Measurements from ENCODE around the gene EREG.

DNA sequence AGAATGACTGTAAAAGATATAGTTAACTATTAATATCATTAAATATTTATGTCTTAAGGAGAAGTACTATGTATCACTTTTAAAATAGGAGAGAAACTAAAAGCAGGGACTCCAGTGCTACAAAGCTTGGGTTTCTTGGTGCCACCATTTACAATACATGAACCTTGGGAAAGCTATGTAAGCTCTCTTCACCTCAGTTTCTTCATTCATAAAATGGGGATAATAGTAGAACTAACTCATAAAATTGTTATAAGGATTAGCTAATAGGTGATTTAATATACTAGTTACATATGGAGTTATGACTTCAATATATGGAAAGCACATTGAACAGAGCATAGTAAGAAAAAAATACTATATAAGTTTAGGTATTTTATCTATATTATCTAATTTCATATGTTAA is 33.0 kb upstream of the EREG start:
- TF ChIP-seq, protein P1, sequence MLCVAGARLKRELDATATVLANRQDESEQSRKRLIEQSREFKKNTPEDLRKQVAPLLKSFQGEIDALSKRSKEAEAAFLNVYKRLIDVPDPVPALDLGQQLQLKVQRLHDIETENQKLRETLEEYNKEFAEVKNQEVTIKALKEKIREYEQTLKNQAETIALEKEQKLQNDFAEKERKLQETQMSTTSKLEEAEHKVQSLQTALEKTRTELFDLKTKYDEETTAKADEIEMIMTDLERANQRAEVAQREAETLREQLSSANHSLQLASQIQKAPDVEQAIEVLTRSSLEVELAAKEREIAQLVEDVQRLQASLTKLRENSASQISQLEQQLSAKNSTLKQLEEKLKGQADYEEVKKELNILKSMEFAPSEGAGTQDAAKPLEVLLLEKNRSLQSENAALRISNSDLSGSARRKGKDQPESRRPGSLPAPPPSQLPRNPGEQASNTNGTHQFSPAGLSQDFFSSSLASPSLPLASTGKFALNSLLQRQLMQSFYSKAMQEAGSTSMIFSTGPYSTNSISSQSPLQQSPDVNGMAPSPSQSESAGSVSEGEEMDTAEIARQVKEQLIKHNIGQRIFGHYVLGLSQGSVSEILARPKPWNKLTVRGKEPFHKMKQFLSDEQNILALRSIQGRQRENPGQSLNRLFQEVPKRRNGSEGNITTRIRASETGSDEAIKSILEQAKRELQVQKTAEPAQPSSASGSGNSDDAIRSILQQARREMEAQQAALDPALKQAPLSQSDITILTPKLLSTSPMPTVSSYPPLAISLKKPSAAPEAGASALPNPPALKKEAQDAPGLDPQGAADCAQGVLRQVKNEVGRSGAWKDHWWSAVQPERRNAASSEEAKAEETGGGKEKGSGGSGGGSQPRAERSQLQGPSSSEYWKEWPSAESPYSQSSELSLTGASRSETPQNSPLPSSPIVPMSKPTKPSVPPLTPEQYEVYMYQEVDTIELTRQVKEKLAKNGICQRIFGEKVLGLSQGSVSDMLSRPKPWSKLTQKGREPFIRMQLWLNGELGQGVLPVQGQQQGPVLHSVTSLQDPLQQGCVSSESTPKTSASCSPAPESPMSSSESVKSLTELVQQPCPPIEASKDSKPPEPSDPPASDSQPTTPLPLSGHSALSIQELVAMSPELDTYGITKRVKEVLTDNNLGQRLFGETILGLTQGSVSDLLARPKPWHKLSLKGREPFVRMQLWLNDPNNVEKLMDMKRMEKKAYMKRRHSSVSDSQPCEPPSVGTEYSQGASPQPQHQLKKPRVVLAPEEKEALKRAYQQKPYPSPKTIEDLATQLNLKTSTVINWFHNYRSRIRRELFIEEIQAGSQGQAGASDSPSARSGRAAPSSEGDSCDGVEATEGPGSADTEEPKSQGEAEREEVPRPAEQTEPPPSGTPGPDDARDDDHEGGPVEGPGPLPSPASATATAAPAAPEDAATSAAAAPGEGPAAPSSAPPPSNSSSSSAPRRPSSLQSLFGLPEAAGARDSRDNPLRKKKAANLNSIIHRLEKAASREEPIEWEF (IDR thresholded peaks at IDR 0.05; ENCODE audit: insufficient replicate concordance, low read depth, low read length), result no peak
- TF ChIP-seq, protein P2, sequence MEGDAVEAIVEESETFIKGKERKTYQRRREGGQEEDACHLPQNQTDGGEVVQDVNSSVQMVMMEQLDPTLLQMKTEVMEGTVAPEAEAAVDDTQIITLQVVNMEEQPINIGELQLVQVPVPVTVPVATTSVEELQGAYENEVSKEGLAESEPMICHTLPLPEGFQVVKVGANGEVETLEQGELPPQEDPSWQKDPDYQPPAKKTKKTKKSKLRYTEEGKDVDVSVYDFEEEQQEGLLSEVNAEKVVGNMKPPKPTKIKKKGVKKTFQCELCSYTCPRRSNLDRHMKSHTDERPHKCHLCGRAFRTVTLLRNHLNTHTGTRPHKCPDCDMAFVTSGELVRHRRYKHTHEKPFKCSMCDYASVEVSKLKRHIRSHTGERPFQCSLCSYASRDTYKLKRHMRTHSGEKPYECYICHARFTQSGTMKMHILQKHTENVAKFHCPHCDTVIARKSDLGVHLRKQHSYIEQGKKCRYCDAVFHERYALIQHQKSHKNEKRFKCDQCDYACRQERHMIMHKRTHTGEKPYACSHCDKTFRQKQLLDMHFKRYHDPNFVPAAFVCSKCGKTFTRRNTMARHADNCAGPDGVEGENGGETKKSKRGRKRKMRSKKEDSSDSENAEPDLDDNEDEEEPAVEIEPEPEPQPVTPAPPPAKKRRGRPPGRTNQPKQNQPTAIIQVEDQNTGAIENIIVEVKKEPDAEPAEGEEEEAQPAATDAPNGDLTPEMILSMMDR (IDR thresholded peaks at IDR 0.05 in 2 of 3, conservative IDR thresholded peaks at IDR 0.05 in 1 of 3; ENCODE audit: control insufficient read depth in 2 of 3, extremely low read depth in 1 of 3, insufficient read depth in 1 of 3, low read depth in 3 of 3, low read length in 3 of 3), result no peak
- TF ChIP-seq ZNF622 (IDR thresholded peaks at IDR 0.05), result no peak
- TF ChIP-seq, protein P3, sequence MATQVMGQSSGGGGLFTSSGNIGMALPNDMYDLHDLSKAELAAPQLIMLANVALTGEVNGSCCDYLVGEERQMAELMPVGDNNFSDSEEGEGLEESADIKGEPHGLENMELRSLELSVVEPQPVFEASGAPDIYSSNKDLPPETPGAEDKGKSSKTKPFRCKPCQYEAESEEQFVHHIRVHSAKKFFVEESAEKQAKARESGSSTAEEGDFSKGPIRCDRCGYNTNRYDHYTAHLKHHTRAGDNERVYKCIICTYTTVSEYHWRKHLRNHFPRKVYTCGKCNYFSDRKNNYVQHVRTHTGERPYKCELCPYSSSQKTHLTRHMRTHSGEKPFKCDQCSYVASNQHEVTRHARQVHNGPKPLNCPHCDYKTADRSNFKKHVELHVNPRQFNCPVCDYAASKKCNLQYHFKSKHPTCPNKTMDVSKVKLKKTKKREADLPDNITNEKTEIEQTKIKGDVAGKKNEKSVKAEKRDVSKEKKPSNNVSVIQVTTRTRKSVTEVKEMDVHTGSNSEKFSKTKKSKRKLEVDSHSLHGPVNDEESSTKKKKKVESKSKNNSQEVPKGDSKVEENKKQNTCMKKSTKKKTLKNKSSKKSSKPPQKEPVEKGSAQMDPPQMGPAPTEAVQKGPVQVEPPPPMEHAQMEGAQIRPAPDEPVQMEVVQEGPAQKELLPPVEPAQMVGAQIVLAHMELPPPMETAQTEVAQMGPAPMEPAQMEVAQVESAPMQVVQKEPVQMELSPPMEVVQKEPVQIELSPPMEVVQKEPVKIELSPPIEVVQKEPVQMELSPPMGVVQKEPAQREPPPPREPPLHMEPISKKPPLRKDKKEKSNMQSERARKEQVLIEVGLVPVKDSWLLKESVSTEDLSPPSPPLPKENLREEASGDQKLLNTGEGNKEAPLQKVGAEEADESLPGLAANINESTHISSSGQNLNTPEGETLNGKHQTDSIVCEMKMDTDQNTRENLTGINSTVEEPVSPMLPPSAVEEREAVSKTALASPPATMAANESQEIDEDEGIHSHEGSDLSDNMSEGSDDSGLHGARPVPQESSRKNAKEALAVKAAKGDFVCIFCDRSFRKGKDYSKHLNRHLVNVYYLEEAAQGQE (IDR thresholded peaks at IDR 0.05; ENCODE audit: low read depth, low read length), result no peak
- no peak for TF ChIP-seq GABPA (IDR thresholded peaks at IDR 0.05; ENCODE audit: low read depth)
- no peak for TF ChIP-seq CHD2 (IDR thresholded peaks at IDR 0.05; ENCODE audit: borderline replicate concordance, low read depth, low read length)
- TF ChIP-seq TAF1 (IDR thresholded peaks at IDR 0.05; ENCODE audit: borderline replicate concordance, low read depth, low read length), result no peak
- no peak for TF ChIP-seq ATF7 (IDR thresholded peaks at IDR 0.05; ENCODE audit: low read depth)
- no peak for TF ChIP-seq ZNF217 (IDR thresholded peaks at IDR 0.05)
- no peak for TF ChIP-seq RB1 (IDR thresholded peaks at IDR 0.05; ENCODE audit: borderline replicate concordance)
- no peak for TF ChIP-seq SREBF2 (IDR thresholded peaks at IDR 0.05; ENCODE audit: low read length)
- no peak for TF ChIP-seq NBN (IDR thresholded peaks at IDR 0.05)
- no peak for TF ChIP-seq RFX5 (IDR thresholded peaks at IDR 0.05; ENCODE audit: low read depth, low read length)
- no peak for TF ChIP-seq FOXK2 (IDR thresholded peaks at IDR 0.05)

All from GM12878 (cell line).